ENCODE measurements around the gene LHFPL3.

LHFPL3 gene

GRCh38 chr7:104328970-104329825, 795 bp downstream of the LHFPL3 start:
- no peak for TF ChIP-seq JUND (IDR thresholded peaks at IDR 0.05; ENCODE audit: low read depth)
- in situ Hi-C loops (cut with HindIII; ENCODE audit: low pct_unique_long_range_greater_than_20kb, low sequenced_read_pairs): no loop called here
- DNase-seq (ENCODE audit: low read depth in 1 of 2, low spot score in 1 of 2): no peak

DNA sequence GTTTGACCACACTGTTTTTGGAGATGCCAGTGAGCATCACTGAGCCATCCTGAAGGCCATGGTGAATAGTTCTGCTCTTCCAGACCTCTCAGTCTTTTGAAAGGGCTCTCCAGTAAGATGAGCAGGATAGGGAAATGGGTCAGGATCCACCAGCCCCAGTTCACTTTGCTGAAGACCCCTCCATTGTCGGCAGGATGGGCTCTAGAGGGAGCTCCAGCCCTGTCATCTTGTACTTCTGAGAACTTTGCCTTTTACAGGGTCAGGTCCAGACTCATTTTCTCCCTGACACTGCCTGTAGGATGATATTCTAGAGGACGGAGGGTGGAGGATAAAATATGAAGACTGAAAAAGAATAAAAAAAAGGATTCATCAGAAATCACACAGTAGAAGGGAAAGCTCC, 13.1 kb downstream of the LHFPL3 start:
- TF ChIP-seq JUND (IDR thresholded peaks at IDR 0.05; ENCODE audit: low read depth): no peak
- in situ Hi-C loops (cut with HindIII; ENCODE audit: low pct_unique_long_range_greater_than_20kb, low sequenced_read_pairs): no loop called here
- no peak for DNase-seq (ENCODE audit: low read depth in 1 of 2, low spot score in 1 of 2)

GRCh38 chr7:104352736-104353135, 24.3 kb downstream of the LHFPL3 start:
- TF ChIP-seq JUND (IDR thresholded peaks at IDR 0.05; ENCODE audit: low read depth): no peak
- DNase-seq (ENCODE audit: low read depth in 1 of 2, low spot score in 1 of 2): no peak
- in situ Hi-C loops (cut with HindIII; ENCODE audit: low pct_unique_long_range_greater_than_20kb, low sequenced_read_pairs): no loop called here

GRCh38 chr7:104357166-104357565, 28.8 kb downstream of the LHFPL3 start:
- in situ Hi-C loops (cut with HindIII; ENCODE audit: low pct_unique_long_range_greater_than_20kb, low sequenced_read_pairs): no loop called here
- no peak for DNase-seq (ENCODE audit: low read depth in 1 of 2, low spot score in 1 of 2)
- no peak for TF ChIP-seq JUND (IDR thresholded peaks at IDR 0.05; ENCODE audit: low read depth)

GRCh38 chr7:104358446-104359132, 30.2 kb downstream of the LHFPL3 start:
- DNase-seq (ENCODE audit: low read depth in 1 of 2, low spot score in 1 of 2): no peak
- TF ChIP-seq JUND (IDR thresholded peaks at IDR 0.05; ENCODE audit: low read depth): no peak
- in situ Hi-C loops (cut with HindIII; ENCODE audit: low pct_unique_long_range_greater_than_20kb, low sequenced_read_pairs): no loop called here

GRCh38 chr7:104362756-104363155, 34.4 kb downstream of the LHFPL3 start:
- in situ Hi-C loops (cut with HindIII; ENCODE audit: low pct_unique_long_range_greater_than_20kb, low sequenced_read_pairs): no loop called here
- TF ChIP-seq JUND (IDR thresholded peaks at IDR 0.05; ENCODE audit: low read depth): no peak
- no peak for DNase-seq (ENCODE audit: low read depth in 1 of 2, low spot score in 1 of 2)

DNA sequence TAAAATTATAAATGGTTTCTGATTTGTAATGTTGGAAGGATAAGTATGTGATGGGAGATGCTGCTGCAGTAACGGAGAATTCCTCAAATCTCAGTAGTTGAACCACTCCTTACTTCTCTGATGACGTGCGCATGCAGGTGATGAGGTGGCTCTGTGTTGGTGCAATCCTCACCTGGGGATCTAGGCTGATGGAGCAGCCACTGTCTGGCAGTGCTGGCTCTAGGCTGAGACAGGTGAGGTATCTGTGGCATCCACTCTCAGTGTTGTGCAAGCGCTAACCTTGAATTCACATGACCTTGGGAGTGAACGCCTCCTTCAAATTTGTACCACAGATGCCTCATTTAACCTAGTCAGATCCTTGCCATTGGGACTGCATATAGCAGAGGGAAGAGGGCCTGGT, 35.0 kb downstream of the LHFPL3 start:
- in situ Hi-C loops (cut with HindIII; ENCODE audit: low pct_unique_long_range_greater_than_20kb, low sequenced_read_pairs): no loop called here
- no peak for DNase-seq (ENCODE audit: low read depth in 1 of 2, low spot score in 1 of 2)

DNA sequence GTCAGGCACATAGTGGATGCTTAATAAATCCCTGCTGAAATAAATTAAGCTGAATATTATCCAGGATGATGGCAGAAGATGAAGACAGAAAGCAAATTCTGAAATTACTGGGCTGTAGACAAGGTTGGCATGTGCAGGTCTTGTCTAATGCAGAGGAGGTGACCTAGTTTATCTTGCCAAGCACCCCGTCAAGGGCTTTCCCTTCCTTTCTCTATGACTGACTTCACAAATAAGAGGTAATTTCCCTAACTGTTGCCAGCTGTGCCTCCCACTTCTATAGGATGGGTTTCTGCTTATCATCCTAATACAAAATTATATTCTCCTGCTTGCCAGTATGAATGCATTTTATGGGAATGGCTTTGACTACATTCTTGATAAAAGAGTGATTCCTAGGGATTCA, 38.0 kb downstream of the LHFPL3 start:
- in situ Hi-C loops (cut with HindIII; ENCODE audit: low pct_unique_long_range_greater_than_20kb, low sequenced_read_pairs): no loop called here
- no peak for DNase-seq (ENCODE audit: low read depth in 1 of 2, low spot score in 1 of 2)
- TF ChIP-seq JUND (IDR thresholded peaks at IDR 0.05; ENCODE audit: low read depth): no peak

More for the DNA sequence above, 35.0 kb downstream of the LHFPL3 start:
- no peak for TF ChIP-seq JUND (IDR thresholded peaks at IDR 0.05; ENCODE audit: low read depth)

DNA sequence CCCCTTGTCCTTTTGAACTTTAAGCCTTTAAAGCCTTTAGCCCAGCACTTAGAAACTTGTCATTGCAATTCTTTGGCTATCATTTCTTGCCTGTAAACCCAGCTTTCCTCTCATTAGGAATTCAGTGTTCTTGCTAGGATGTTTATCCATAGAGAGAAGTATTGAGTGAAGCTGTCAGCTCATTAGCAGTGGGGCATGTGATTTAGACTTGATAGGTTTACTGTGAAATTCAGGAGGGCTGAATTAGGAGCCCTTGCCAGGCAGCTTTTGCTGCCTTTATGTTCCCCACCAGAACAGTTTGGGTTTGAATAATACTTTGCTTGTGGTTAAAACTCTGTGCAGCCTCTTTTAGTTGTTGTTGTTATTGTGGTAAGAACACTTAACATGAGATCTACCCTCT, 39.5 kb downstream of the LHFPL3 start:
- TF ChIP-seq JUND (IDR thresholded peaks at IDR 0.05; ENCODE audit: low read depth): no peak
- in situ Hi-C loops (cut with HindIII; ENCODE audit: low pct_unique_long_range_greater_than_20kb, low sequenced_read_pairs): no loop called here
- DNase-seq (ENCODE audit: low read depth in 1 of 2, low spot score in 1 of 2): no peak

- no peak for DNase-seq (ENCODE audit: low read depth in 1 of 2, low spot score in 1 of 2)
- in situ Hi-C loops (cut with HindIII; ENCODE audit: low pct_unique_long_range_greater_than_20kb, low sequenced_read_pairs): no loop called here
- TF ChIP-seq JUND (IDR thresholded peaks at IDR 0.05; ENCODE audit: low read depth): no peak
These were observed 43.0 kb downstream of the LHFPL3 start for GRCh38 chr7:104371216-104371979.

DNA sequence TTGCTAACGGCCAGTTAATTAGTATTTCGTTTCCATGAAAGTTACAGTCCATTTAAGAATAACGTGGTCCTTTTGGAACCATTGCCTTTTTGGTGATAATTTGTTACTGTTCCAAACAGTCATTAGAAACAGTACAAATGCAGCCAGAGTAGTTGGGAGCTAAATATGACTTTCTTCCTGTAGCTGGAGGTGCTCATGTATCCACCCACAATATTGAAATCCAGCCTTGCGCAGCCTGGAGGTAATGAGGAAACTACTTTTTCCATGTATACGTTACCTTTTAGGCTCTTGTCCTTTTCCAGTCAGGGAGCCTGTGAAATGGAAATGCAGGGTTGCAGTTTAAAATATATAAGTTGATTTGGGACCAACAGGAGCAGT, 43.6 kb downstream of the LHFPL3 start:
- no peak for TF ChIP-seq JUND (IDR thresholded peaks at IDR 0.05; ENCODE audit: low read depth)
- DNase-seq (ENCODE audit: low read depth in 1 of 2, low spot score in 1 of 2): no peak
- in situ Hi-C loops (cut with HindIII; ENCODE audit: low pct_unique_long_range_greater_than_20kb, low sequenced_read_pairs): no loop called here

- in situ Hi-C loops (cut with HindIII; ENCODE audit: low pct_unique_long_range_greater_than_20kb, low sequenced_read_pairs): no loop called here
- no peak for TF ChIP-seq JUND (IDR thresholded peaks at IDR 0.05; ENCODE audit: low read depth)
- DNase-seq (ENCODE audit: low read depth in 1 of 2, low spot score in 1 of 2): no peak
These were observed 54.2 kb downstream of the LHFPL3 start for GRCh38 chr7:104382616-104383015.

- DNase-seq (ENCODE audit: low read depth in 1 of 2, low spot score in 1 of 2): no peak
- no peak for TF ChIP-seq JUND (IDR thresholded peaks at IDR 0.05; ENCODE audit: low read depth)
- in situ Hi-C loops (cut with HindIII; ENCODE audit: low pct_unique_long_range_greater_than_20kb, low sequenced_read_pairs): no loop called here
These were observed 58.5 kb downstream of the LHFPL3 start for GRCh38 chr7:104386943-104387342.

Measured in T47D (cell line).